HEK293T (cell line): ENCODE measurements around the gene RRP8.

ENCODE experiments used
- HDGF ChIP-seq: fragments of 450-650 bp; IDR thresholded peaks from 2 replicates; pipeline ENCODE4 v1.6.1; 2017; ENCODE audit warnings: antibody characterized with exemption, borderline replicate concordance
- PKNOX1 ChIP-seq: fragments of 450-650 bp; IDR thresholded peaks from 2 replicates; pipeline ENCODE4 v1.6.1; 2016

- TF ChIP-seq PKNOX1 (no peak), HDGF (no peak)
Measured at GRCh38 chr11:6611092-6611962, 7.9 kb upstream of the RRP8 start.
